Endothelial cell of umbilical vein (primary cell): ENCODE measurements around the gene SRRM5. TPM values are rescaled to one million over a fixed set of nuclear protein-coding genes. Genes with fewer than 3 reads are reported as not detected.
A peak's percentile ranks its signal among the peaks of the same experiment; 100 is the strongest.

ENCODE experiments used
- BruUV-seq: library from RNA; stranded (reverse); fragments of 400-500 nt; replicated peaks from 2 replicates; lab custom pipeline; 2021; lab: Mats Ljungman, UMichigan
- CTCF ChIA-PET: fragments of 300-600, 350-600 bp; sonication (Branson Sonifier 250); formaldehyde crosslinking; loops from one replicate; lab custom pipeline; 2021; ENCODE audit warnings: antibody characterized with exemption, inconsistent platforms; lab: Charles Lee
- POLR2A ChIA-PET: fragments of 300-600, 350-600 bp; sonication (Branson Sonifier 250); formaldehyde crosslinking; loops from one replicate; lab custom pipeline; 2021; ENCODE audit warnings: antibody characterized with exemption, inconsistent platforms; lab: Charles Lee
- DNase-seq: peaks from one replicate; pipeline ENCODE4 v3.0.0-alpha.2; 2011; ENCODE audit warnings: low read depth, low spot score
- FAIRE-seq: peaks from 2 replicates; lab custom pipeline; 2011; peaks lifted over from hg19 to GRCh38; lab: Jason Lieb, UNC
- H2AFZ ChIP-seq: 2 replicates; pipeline ENCODE4 v1.6.0; 2012; ENCODE audit warnings: low read depth, low read length, control low read depth, inconsistent platforms
- H3K27ac ChIP-seq: 2 replicates; pipeline ENCODE4 v1.5.1; 2011; ENCODE audit warnings: low read depth, mild to moderate bottlenecking, control low read depth, low read length, moderate library complexity; ENCODE audit not compliant: insufficient read depth
- H3K27me3 ChIP-seq, 2 experiments: 2 replicates each; pipeline versions ENCODE4 v1.6.0 to v1.6.1; 2011; ENCODE audit warnings: low read length in 2 of 2, mixed read lengths in 1 of 2; ENCODE audit not compliant: control insufficient read depth in 2 of 2, insufficient read depth in 2 of 2
- H3K36me3 ChIP-seq, 2 experiments: 2 replicates in 1 of 2; 3 replicates in 1 of 2; pipeline ENCODE4 v1.5.1; 2011; ENCODE audit warnings: low read length in 2 of 2, mild to moderate bottlenecking in 1 of 2, moderate library complexity in 1 of 2; ENCODE audit not compliant: control insufficient read depth in 2 of 2, insufficient read depth in 2 of 2; ENCODE audit errors: extremely low read depth in 1 of 2
- H3K4me1 ChIP-seq: 3 replicates; pipeline ENCODE4 v1.5.1; 2011; ENCODE audit warnings: mild to moderate bottlenecking, low read length; ENCODE audit not compliant: control insufficient read depth, insufficient read depth; ENCODE audit errors: extremely low read depth
- H3K4me2 ChIP-seq: 2 replicates; pipeline ENCODE4 v1.6.1; 2011; ENCODE audit warnings: low read length, control low read depth, mixed read lengths; ENCODE audit not compliant: insufficient read depth
- H3K4me3 ChIP-seq, 3 experiments: fragments of 200-600 bp in 1 of 3; sonication (generic), shearing (Covaris generic) in 1 of 3; replicated peaks in 1 of 3; 2 replicates each; pipeline ENCODE4 v1.5.1; 2011 to 2016; ENCODE audit warnings: control low read depth in 3 of 3, low read length in 3 of 3, mild to moderate bottlenecking in 2 of 3, inconsistent platforms in 1 of 3, low read depth in 1 of 3, moderate library complexity in 1 of 3; ENCODE audit not compliant: insufficient read depth in 1 of 3
- H3K79me2 ChIP-seq: 2 replicates; pipeline ENCODE4 v1.6.0; 2012; ENCODE audit warnings: low read length, inconsistent platforms; ENCODE audit not compliant: control insufficient read depth, insufficient read depth
- H3K9ac ChIP-seq: replicated peaks from 2 replicates; pipeline ENCODE3; 2011; ENCODE audit warnings: low read length, control low read depth; ENCODE audit not compliant: insufficient read depth; ENCODE audit errors: extremely low read depth
- H3K9me1 ChIP-seq: replicated peaks from 3 replicates; pipeline ENCODE4 v1.6.0; 2011; ENCODE audit warnings: mild to moderate bottlenecking, low read length; ENCODE audit not compliant: control insufficient read depth, insufficient read depth; ENCODE audit errors: extremely low read depth
- H3K9me3 ChIP-seq: replicated peaks from 2 replicates; pipeline ENCODE4 v1.5.1; 2012; ENCODE audit warnings: low read length, inconsistent platforms; ENCODE audit not compliant: control insufficient read depth, insufficient read depth
- H4K20me1 ChIP-seq: replicated peaks from 2 replicates; pipeline ENCODE3; 2011; ENCODE audit warnings: mild to moderate bottlenecking, low read length; ENCODE audit not compliant: control insufficient read depth, insufficient read depth; ENCODE audit errors: extremely low read depth
- CTCF ChIP-seq, 2 donors: IDR thresholded peaks; 1 replicate in 1 of 2; 2 replicates in 1 of 2; pipeline ENCODE4 v1.5.1; 2011; ENCODE audit warnings: low read length in 2 of 2, mild to moderate bottlenecking in 2 of 2, moderate library complexity in 2 of 2, control low read depth in 1 of 2, inconsistent platforms in 1 of 2, low read depth in 1 of 2; ENCODE audit not compliant: insufficient read depth in 1 of 2; ENCODE audit errors: extremely low read depth in 1 of 2
- EZH2 ChIP-seq: IDR thresholded peaks from 2 replicates; pipeline ENCODE4 v1.6.1; 2012; ENCODE audit warnings: borderline replicate concordance, low read depth, mild to moderate bottlenecking, moderate library complexity, low read length, inconsistent platforms; ENCODE audit not compliant: severe bottlenecking
- FOS ChIP-seq: IDR thresholded peaks from 2 replicates; pipeline ENCODE4 v1.6.1; 2011; ENCODE audit warnings: mild to moderate bottlenecking, low read length, moderate library complexity, borderline replicate concordance; ENCODE audit not compliant: insufficient read depth
- GATA2 ChIP-seq: IDR thresholded peaks from 2 replicates; pipeline ENCODE4 v1.7.0; 2011; ENCODE audit warnings: low read depth, mild to moderate bottlenecking, moderate library complexity, mixed read lengths, low read length; ENCODE audit not compliant: insufficient read length, insufficient read depth
- JUN ChIP-seq: IDR thresholded peaks from 2 replicates; pipeline ENCODE4 v1.6.1; 2011; ENCODE audit warnings: borderline replicate concordance, low read depth; ENCODE audit not compliant: insufficient read length, insufficient read depth
- MAX ChIP-seq: IDR thresholded peaks from 2 replicates; pipeline ENCODE4 v1.6.1; 2011; ENCODE audit not compliant: insufficient read depth, insufficient read length
- MYC ChIP-seq: IDR thresholded peaks from one replicate; pipeline ENCODE4 v1.6.1; 2011; ENCODE audit warnings: mild to moderate bottlenecking, low read depth, low read length
- POLR2A ChIP-seq: IDR thresholded peaks from 2 replicates; pipeline ENCODE4 v1.6.1; 2012; ENCODE audit warnings: low read depth, mild to moderate bottlenecking, control low read depth, low read length
- POLR2AphosphoS5 ChIP-seq: IDR thresholded peaks from 2 replicates; pipeline ENCODE4 v1.6.1; 2012; ENCODE audit warnings: low read depth, mild to moderate bottlenecking, control low read depth, low read length, moderate library complexity; ENCODE audit not compliant: insufficient read depth
- dilution Hi-C: fragments of 300-500 bp; cut with MboI; formaldehyde crosslinking; loops from one replicate; pipeline ENCODE4 v1.15.0; 2019; ENCODE audit warnings: low sequenced_read_pairs; ENCODE audit not compliant: extremely low pct_ligation_motif_present
- intact Hi-C: fragments of 100-400 bp; cut with micrococcal nuclease; formaldehyde crosslinking; loops from one replicate; pipeline ENCODE4 v1.10.0; 2022
- polyA plus RNA-seq, 4 experiments: library from polyadenylated mRNA; depleted of rRNA in 3 of 4; stranded (reverse) in 3 of 4; unstranded in 1 of 4; fragments of >200 nt; gene quantifications; 2 replicates each; pipeline versions ENCODE4 v1.2.1 to v1.2.3, GENCODE V29; 2011 to 2012; ENCODE audit warnings: missing spikeins in 1 of 4
- total RNA-seq: library from RNA; stranded (reverse); gene quantifications from 2 replicates; pipeline ENCODE4 v1.2.3, GENCODE V29; 2021

Gene SRRM5
- total and polyA plus RNA-seq, 2 donors (not counting 3 experiments of a cell fraction or from before 2014, with no cell fraction given), result 0.17 to 0.27 TPM

- Histone ChIP-seq H3K4me2 (no peak overlapping the region), H3K9me3 (no peaks in the 10 kb centered on the region), H3K27me3 (no peaks in the 10 kb centered on the region), H3K4me3 (no peak overlapping the region), H3K79me2 (peaks cover 24% of the 10 kb centered on the region), H3K4me1 (peaks cover 12% of the 10 kb centered on the region), H3K9me1 (no peaks in the 10 kb centered on the region), H4K20me1 (no peaks in the 10 kb centered on the region), H2AFZ (no peak overlapping the region), H3K9ac (no peak overlapping the region), H3K36me3 (peaks cover 0 to 19% of the 10 kb centered on the region in 2 experiments), H3K27ac (no peak overlapping the region)
- intact Hi-C loops (no loop called here), dilution Hi-C loops (no loop called here)
- no TSS peak for BruUV-seq
- POLR2A ChIA-PET, result no interaction called here
- DNase-seq (no peak), FAIRE-seq (no peak)
- CTCF ChIA-PET, result interaction anchor here (0.7 kb wide), 1 partner anchor 9 kb away, joined by 3 read pairs; no protein-coding TSS in a partner anchor
- TF ChIP-seq FOS (no peak), EZH2 (no peak), GATA2 (no peak), MAX (no peak), POLR2AphosphoS5 (no peak), JUN (no peak), POLR2A (no peak), MYC (no peak)
Observed at GRCh38 chr19:43616954-43617353, 5.1 kb downstream of the SRRM5 start.

GRCh38 chr19:43618921-43619261 lies 7.0 kb downstream of the SRRM5 start:
- peak overlapping the region; percentile 31 to 75 (median 47) for H3K4me3 ChIP-seq
- ChIA-PET CTCF (no interaction called here), POLR2A (no interaction called here)
- H3K9me1 ChIP-seq, result no peaks in the 10 kb centered on the region
- H3K36me3 ChIP-seq, result peaks cover 0 to 2% of the 10 kb centered on the region in 2 experiments
- DNase-seq (peak; percentile 74), FAIRE-seq (peak; percentile 96)
- TSS peak; percentile 82 for BruUV-seq
- peak; percentile 60 for TF ChIP-seq POLR2A
- no peak for TF ChIP-seq CTCF (IDR thresholded peaks at IDR 0.05; ENCODE audit: extremely low read depth in 1 of 2, insufficient read depth in 1 of 2, low read depth in 1 of 2, low read length in 2 of 2)
- TF ChIP-seq POLR2AphosphoS5, result peak; percentile 5
- H3K79me2 ChIP-seq, result peaks cover 24% of the 10 kb centered on the region
- peak overlapping the region; percentile 95 for H3K9ac ChIP-seq
- intact Hi-C loops (loop anchor here (1.0 to 2.0 kb wide), 3 partner anchors 23 to 50 kb away; partner anchors contain the start of genes IRGQ, PINLYP, XRCC1 and ZNF576), dilution Hi-C loops (no loop called here)
- H4K20me1 ChIP-seq, result no peaks in the 10 kb centered on the region
- H3K27me3 ChIP-seq, result no peaks in the 10 kb centered on the region
- no peaks in the 10 kb centered on the region for H3K9me3 ChIP-seq
- peaks cover 12% of the 10 kb centered on the region for H3K4me1 ChIP-seq
- peak overlapping the region; percentile 88 for H3K27ac ChIP-seq
- peak overlapping the region; percentile 89 for H2AFZ ChIP-seq
- peak overlapping the region; percentile 87 for H3K4me2 ChIP-seq
